Activated CD4-positive, alpha-beta memory T cell treated with anti-CD3 and anti-CD28 coated beads for 36 hours (primary cell): ENCODE results near the gene TSNAX. TPM values are rescaled to one million over a fixed set of nuclear protein-coding genes. Genes with fewer than 3 reads are reported as not detected.
"Not testable (repeated sequence)": the region's sequence is repeated elsewhere in the genome, so short reads cannot be mapped to it uniquely, and the experiment has no call there.

Experiments
- CTCF ChIA-PET: fragments of 350-600 bp; sonication (Branson Sonifier 250); formaldehyde crosslinking; loops from one replicate; lab custom pipeline; 2021; ENCODE audit warnings: antibody characterized with exemption, inconsistent platforms; lab: Charles Lee
- POLR2A ChIA-PET: fragments of 350-600 bp; sonication (Branson Sonifier 250); formaldehyde crosslinking; loops from one replicate; lab custom pipeline; 2021; ENCODE audit warnings: antibody characterized with exemption; lab: Charles Lee
- DNase-seq: peaks from one replicate; pipeline ENCODE4 v3.0.0-alpha.2; 2020
- H3K27ac Mint-ChIP-seq: one replicate; pipeline ENCODE4 v1.8.0; 2021; ENCODE audit warnings: mixed read lengths
- H3K27me3 Mint-ChIP-seq: one replicate; pipeline ENCODE4 v1.8.0; 2021; ENCODE audit warnings: mixed read lengths
- H3K36me3 Mint-ChIP-seq: one replicate; pipeline ENCODE4 v1.8.0; 2021; ENCODE audit warnings: mixed read lengths
- H3K4me1 Mint-ChIP-seq: one replicate; pipeline ENCODE4 v1.8.0; 2021; ENCODE audit warnings: low read depth, mixed read lengths
- H3K4me3 Mint-ChIP-seq: one replicate; pipeline ENCODE4 v1.8.0; 2021; ENCODE audit warnings: mild to moderate bottlenecking, mixed read lengths
- H3K9me3 Mint-ChIP-seq: one replicate; pipeline ENCODE4 v1.8.0; 2021; ENCODE audit warnings: mixed read lengths
- intact Hi-C: fragments of 100-400 bp; cut with micrococcal nuclease; formaldehyde crosslinking; loops from one replicate; pipeline ENCODE4 v1.15.1; 2023
- total RNA-seq, 2 experiments: library from RNA; stranded (reverse); gene quantifications; one replicate each; pipeline ENCODE4 v1.2.3, GENCODE V29; 2021

The TSNAX gene
- total RNA-seq, 2 experiments from 2014 or later, result 36.4 to 36.5 TPM

- intact Hi-C loops, result loop anchor here (10.0 kb wide), 1 partner anchor 129 kb away; the partner anchor contains the start of gene EGLN1
- H3K27ac Mint-ChIP-seq, result no peak overlapping the region
- no peak overlapping the region for H3K4me3 Mint-ChIP-seq
- POLR2A ChIA-PET, result no interaction called here
- no peaks in the 10 kb centered on the region for H3K27me3 Mint-ChIP-seq
- H3K36me3 Mint-ChIP-seq, result peaks cover 9% of the 10 kb centered on the region
- DNase-seq, result no peak
- CTCF ChIA-PET, result interaction anchor here (1.3 kb wide), 1 partner anchor 196 kb away, joined by 3 read pairs; no protein-coding TSS in a partner anchor
- peaks cover 35% of the 10 kb centered on the region for H3K4me1 Mint-ChIP-seq
- H3K9me3 Mint-ChIP-seq, result no peaks in the 10 kb centered on the region
These were observed 24.9 kb downstream of the TSNAX start for GRCh38 chr1:231553320-231553719.

GRCh38 chr1:231554969-231555368, 26.5 kb downstream of the TSNAX start:
- intact Hi-C loops, result loop anchor here (1.0 to 10.0 kb wide), 2 partner anchors 11 to 130 kb away; partner anchors contain the start of gene EGLN1
- Mint-ChIP-seq H3K4me1 (peaks cover 35% of the 10 kb centered on the region), H3K36me3 (peaks cover 7% of the 10 kb centered on the region), H3K9me3 (no peaks in the 10 kb centered on the region), H3K27me3 (no peaks in the 10 kb centered on the region), H3K4me3 (no peak overlapping the region), H3K27ac (no peak overlapping the region)
- DNase-seq, result no peak
- ChIA-PET CTCF (interaction anchor here (1.7 kb wide), 1 partner anchor 49 kb away, joined by 7 read pairs; no protein-coding TSS in a partner anchor), POLR2A (no interaction called here)

- peaks cover 31% of the 10 kb centered on the region for H3K4me1 Mint-ChIP-seq
- H3K9me3 Mint-ChIP-seq, result no peaks in the 10 kb centered on the region
- DNase-seq, result no peak
- peaks cover 8% of the 10 kb centered on the region for H3K36me3 Mint-ChIP-seq
- POLR2A ChIA-PET, result interaction anchor here (1.3 kb wide), 1 partner anchor 137 kb away, joined by 3 read pairs; no protein-coding TSS in a partner anchor
- H3K4me3 Mint-ChIP-seq, result no peak overlapping the region
- CTCF ChIA-PET, result no interaction called here
- no peaks in the 10 kb centered on the region for H3K27me3 Mint-ChIP-seq
- no peak overlapping the region for H3K27ac Mint-ChIP-seq
- intact Hi-C loops, result loop anchor here (10.0 kb wide), 1 partner anchor 133 kb away; the partner anchor contains the start of gene EGLN1
These were observed 28.9 kb downstream of the TSNAX start for GRCh38 chr1:231557411-231557810.

- ChIA-PET CTCF (interaction anchor here (1.3 kb wide), 1 partner anchor 243 kb away, joined by 3 read pairs; no protein-coding TSS in a partner anchor), POLR2A (interaction anchor here (1.3 kb wide), 1 partner anchor 137 kb away, joined by 3 read pairs; no protein-coding TSS in a partner anchor)
- no peak overlapping the region for H3K4me3 Mint-ChIP-seq
- no peak overlapping the region for H3K27ac Mint-ChIP-seq
- intact Hi-C loops, result loop anchor here (10.0 kb wide), 1 partner anchor 133 kb away; the partner anchor contains the start of gene EGLN1
- peaks cover 28% of the 10 kb centered on the region for H3K4me1 Mint-ChIP-seq
- DNase-seq, result no peak
- no peaks in the 10 kb centered on the region for H3K27me3 Mint-ChIP-seq
- peaks cover 8% of the 10 kb centered on the region for H3K36me3 Mint-ChIP-seq
- H3K9me3 Mint-ChIP-seq, result no peaks in the 10 kb centered on the region
These were observed 29.6 kb downstream of the TSNAX start for GRCh38 chr1:231557898-231558707.

GRCh38 chr1:231558708-231559185, 30.3 kb downstream of the TSNAX start:
- no peaks in the 10 kb centered on the region for H3K27me3 Mint-ChIP-seq
- no peak overlapping the region for H3K27ac Mint-ChIP-seq
- peaks cover 11% of the 10 kb centered on the region for H3K36me3 Mint-ChIP-seq
- POLR2A ChIA-PET, result no interaction called here
- no peak overlapping the region for H3K4me3 Mint-ChIP-seq
- CTCF ChIA-PET, result interaction anchor here (1.3 kb wide), 1 partner anchor 244 kb away, joined by 3 read pairs; no protein-coding TSS in a partner anchor
- no peak for DNase-seq
- intact Hi-C loops, result loop anchor here (10.0 kb wide), 1 partner anchor 134 kb away; the partner anchor contains the start of gene EGLN1
- no peaks in the 10 kb centered on the region for H3K9me3 Mint-ChIP-seq
- peaks cover 26% of the 10 kb centered on the region for H3K4me1 Mint-ChIP-seq

GRCh38 chr1:231561647-231562383, 33.3 kb downstream of the TSNAX start:
- CTCF ChIA-PET, result no interaction called here
- POLR2A ChIA-PET, result no interaction called here
- peaks cover 14% of the 10 kb centered on the region for H3K36me3 Mint-ChIP-seq
- H3K27me3 Mint-ChIP-seq, result no peaks in the 10 kb centered on the region
- no peak overlapping the region for H3K4me3 Mint-ChIP-seq
- intact Hi-C loops, result no loop called here
- H3K27ac Mint-ChIP-seq, result no peak overlapping the region
- no peak for DNase-seq
- H3K9me3 Mint-ChIP-seq, result no peaks in the 10 kb centered on the region
- H3K4me1 Mint-ChIP-seq, result peaks cover 19% of the 10 kb centered on the region

- intact Hi-C loops, result no loop called here
- Mint-ChIP-seq H3K4me3 (no peak overlapping the region), H3K4me1 (peaks cover 16% of the 10 kb centered on the region), H3K36me3 (peaks cover 25% of the 10 kb centered on the region), H3K9me3 (no peaks in the 10 kb centered on the region), H3K27me3 (no peaks in the 10 kb centered on the region), H3K27ac (no peak overlapping the region)
- CTCF ChIA-PET, result interaction anchor here (0.7 kb wide), 1 partner anchor 21 kb away, joined by 3 read pairs; no protein-coding TSS in a partner anchor
- POLR2A ChIA-PET, result no interaction called here
- no peak for DNase-seq
These were observed 34.8 kb downstream of the TSNAX start for GRCh38 chr1:231563247-231563646.

GRCh38 chr1:231564373-231564772, 35.9 kb downstream of the TSNAX start:
- H3K27ac Mint-ChIP-seq, result no peak overlapping the region
- POLR2A ChIA-PET, result no interaction called here
- H3K36me3 Mint-ChIP-seq, result peaks cover 27% of the 10 kb centered on the region
- no peaks in the 10 kb centered on the region for H3K27me3 Mint-ChIP-seq
- peaks cover under 1% of the 10 kb centered on the region for H3K9me3 Mint-ChIP-seq
- intact Hi-C loops, result no loop called here
- H3K4me3 Mint-ChIP-seq, result no peak overlapping the region
- CTCF ChIA-PET, result no interaction called here
- peaks cover 14% of the 10 kb centered on the region for H3K4me1 Mint-ChIP-seq
- no peak for DNase-seq

GRCh38 chr1:231566496-231566895, 38.0 kb downstream of the TSNAX start:
- CTCF ChIA-PET, result no interaction called here

GRCh38 chr1:231570262-231570661, 41.8 kb downstream of the TSNAX start:
- intact Hi-C loops, CTCF ChIA-PET, POLR2A ChIA-PET, H3K27ac Mint-ChIP-seq, H3K27me3 Mint-ChIP-seq, H3K4me3 Mint-ChIP-seq, DNase-seq, H3K9me3 Mint-ChIP-seq: not testable (repeated sequence)
- H3K4me1 Mint-ChIP-seq, result peaks cover 12% of the 10 kb centered on the region
- H3K36me3 Mint-ChIP-seq, result peaks cover 20% of the 10 kb centered on the region

More at GRCh38 chr1:231566496-231566895, 38.0 kb downstream of the TSNAX start:
- peaks cover 31% of the 10 kb centered on the region for H3K36me3 Mint-ChIP-seq
- H3K9me3 Mint-ChIP-seq, result peaks cover 6% of the 10 kb centered on the region
- peaks cover 14% of the 10 kb centered on the region for H3K4me1 Mint-ChIP-seq
- POLR2A ChIA-PET, result no interaction called here
- H3K27me3 Mint-ChIP-seq, result no peaks in the 10 kb centered on the region
- H3K27ac Mint-ChIP-seq, result no peak overlapping the region
- H3K4me3 Mint-ChIP-seq, result no peak overlapping the region
- no peak for DNase-seq
- intact Hi-C loops, result loop anchor here (1.0 kb wide), 1 partner anchor 11 kb away; no protein-coding TSS in a partner anchor

- no peak for DNase-seq
- CTCF ChIA-PET, result interaction anchor here (1.0 kb wide), 1 partner anchor 12 kb away, joined by 3 read pairs; no protein-coding TSS in a partner anchor
- Mint-ChIP-seq H3K27me3 (no peaks in the 10 kb centered on the region), H3K27ac (no peak overlapping the region), H3K4me1 (peaks cover 4% of the 10 kb centered on the region), H3K9me3 (peaks cover 6% of the 10 kb centered on the region), H3K36me3 (peaks cover 19% of the 10 kb centered on the region), H3K4me3 (no peak overlapping the region)
- intact Hi-C loops, result no loop called here
- POLR2A ChIA-PET, result interaction anchor here (0.5 to 0.6 kb wide), 2 partner anchors 8 to 334 kb away, joined by 3 read pairs; no protein-coding TSS in a partner anchor
These were observed 43.4 kb downstream of the TSNAX start for GRCh38 chr1:231571904-231572303.
